H1 (cell line): ENCODE data around the gene EML5. TPM values are rescaled to one million over a fixed set of nuclear protein-coding genes. Genes with fewer than 3 reads are reported as not detected.

ENCODE experiments used
- CHD7 ChIP-seq: fragments of 300-600 bp; sonication (generic); IDR thresholded peaks from 2 replicates; pipeline ENCODE4 v1.7.1; 2012; ENCODE audit warnings: low read length, moderate library complexity, mild to moderate bottlenecking, inconsistent platforms; ENCODE audit not compliant: insufficient replicate concordance
- polyA plus RNA-seq, 7 experiments: library from polyadenylated mRNA; depleted of rRNA in 3 of 7; stranded (reverse) in 5 of 7; unstranded in 2 of 7; fragments of >200 nt in 5 of 7; fragments of 200-250 nt in 2 of 7; gene quantifications; 1 replicate in 5 of 7; 2 replicates in 1 of 7; 4 replicates in 1 of 7; pipeline versions ENCODE4 v1.2.1 to v1.2.3, GENCODE V29; 2011 to 2013; ENCODE audit warnings: missing spikeins in 2 of 7, mixed read lengths in 2 of 7
- total RNA-seq: library from RNA; stranded (reverse); fragmentation: NEBNext Ultra II Directional; extraction: Animal tissue kit (Norgen Biotek cat#: 25700); gene quantifications from 2 replicates; pipeline ENCODE4 v1.2.1, GENCODE V29; 2021

The EML5 gene
- total and polyA plus RNA-seq, 2 of the 8 experiments (the other 6 are each of a cell fraction or from before 2014, with no cell fraction given): 0.39 to 0.88 TPM

GRCh38 chr14:88831284-88831683 is 38.5 kb upstream of the EML5 start (continued):
- no peak for TF ChIP-seq CHD7
